Fibroblast of the aortic adventitia (primary cell): Measurements from ENCODE around the gene ARID3A. TPM values are rescaled to one million over a fixed set of nuclear protein-coding genes. Genes with fewer than 3 reads are reported as not detected.

Experiments used
- DNase-seq: peaks from one replicate; pipeline ENCODE4 v3.0.0-alpha.2; 2010; ENCODE audit warnings: low read depth
- H3K4me3 ChIP-seq: 2 replicates; pipeline ENCODE4 v1.5.1; 2011; ENCODE audit warnings: low read depth, mild to moderate bottlenecking, control low read depth, low read length, moderate library complexity
- CTCF ChIP-seq: IDR thresholded peaks from 2 replicates; pipeline ENCODE4 v1.5.1; 2011; ENCODE audit warnings: mild to moderate bottlenecking, low read length, control low read depth, inconsistent platforms; ENCODE audit not compliant: insufficient read depth
- total RNA-seq: library from RNA; depleted of rRNA; stranded (reverse); fragments of >200 nt; gene quantifications from 2 replicates; pipeline ENCODE4 v1.2.3, GENCODE V29; 2012; ENCODE audit warnings: low replicate concordance

ARID3A gene
- total RNA-seq, 1 donor = 11.2 TPM

GRCh38 chr19:970695-971094, 44.9 kb downstream of the ARID3A start:
- TF ChIP-seq CTCF = peak; percentile 65
- no peak overlapping the region for H3K4me3 ChIP-seq
- no peak for DNase-seq

GRCh38 chr19:971795-972194, 46.0 kb downstream of the ARID3A start:
- DNase-seq = no peak
- no peak for TF ChIP-seq CTCF
- no peak overlapping the region for H3K4me3 ChIP-seq

- no peak overlapping the region for H3K4me3 ChIP-seq
- DNase-seq = no peak
- no peak for TF ChIP-seq CTCF
Observed at GRCh38 chr19:972281-972680, 46.4 kb downstream of the ARID3A start.

GRCh38 chr19:973726-974563, 48.1 kb downstream of the ARID3A start:
- no peak for TF ChIP-seq CTCF
- DNase-seq = no peak
- H3K4me3 ChIP-seq = no peak overlapping the region

DNA sequence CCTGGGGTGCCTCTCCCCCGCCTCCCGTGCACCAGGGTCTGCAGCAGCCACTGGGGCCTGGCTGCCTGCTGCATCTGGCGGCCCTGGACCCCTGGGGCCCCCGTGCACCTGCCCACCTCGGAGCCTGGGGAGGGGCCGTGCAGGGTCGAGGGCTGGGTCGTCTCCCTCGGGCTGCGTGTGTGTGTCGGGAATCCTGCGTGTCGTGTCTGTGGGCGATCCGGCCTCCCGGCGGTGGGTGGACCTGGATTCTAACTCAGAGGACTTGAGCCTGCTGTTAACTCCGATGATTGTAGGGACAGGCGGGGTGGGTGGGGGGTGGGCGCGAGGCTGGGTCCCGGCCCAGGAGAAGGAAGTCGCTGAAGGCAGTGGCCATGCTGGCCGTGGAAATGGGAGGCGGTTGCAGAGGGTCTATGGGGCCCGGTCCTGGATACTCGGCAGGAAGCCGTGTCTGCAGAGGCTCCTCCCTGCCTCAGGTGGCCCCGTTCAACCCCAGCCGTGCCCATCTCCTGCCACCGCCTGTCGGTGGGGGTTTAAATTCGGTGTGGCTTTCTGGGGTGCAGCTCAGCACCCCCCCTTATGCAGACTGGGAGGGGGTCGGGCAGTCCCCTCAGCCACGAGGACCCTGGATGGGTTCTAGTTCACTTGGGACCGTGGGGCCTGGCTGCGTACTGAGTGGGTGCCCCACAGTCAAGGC, 48.9 kb downstream of the ARID3A start:
- H3K4me3 ChIP-seq = no peak overlapping the region
- DNase-seq = no peak
- TF ChIP-seq CTCF = no peak

DNA sequence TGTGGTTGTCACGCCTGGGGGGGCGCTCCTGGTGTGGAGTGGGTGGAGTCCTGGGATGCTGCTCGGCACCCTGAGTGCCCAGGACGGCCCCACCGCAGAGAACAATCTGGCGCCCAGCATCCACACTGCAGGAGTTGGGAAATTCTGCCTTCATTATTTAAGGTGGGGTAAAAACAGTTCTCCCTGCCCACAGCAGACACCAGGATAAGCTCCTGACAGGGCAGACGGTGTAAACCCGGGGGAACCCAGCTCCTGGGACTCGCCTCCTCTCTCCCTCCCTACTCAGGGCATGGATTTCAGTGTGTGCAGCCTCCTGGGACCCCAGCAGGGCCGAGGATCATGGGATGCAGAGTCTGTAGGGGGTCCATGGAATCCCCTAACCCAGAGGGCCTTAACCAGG, 50.6 kb downstream of the ARID3A start:
- no peak overlapping the region for H3K4me3 ChIP-seq
- no peak for DNase-seq
- no peak for TF ChIP-seq CTCF
